Breast epithelium (tissue), 4 donors: ENCODE results near the gene RAB29. TPM values are rescaled to one million over a fixed set of nuclear protein-coding genes. Genes with fewer than 3 reads are reported as not detected.
A peak's percentile ranks its signal among the peaks of the same experiment; 100 is the strongest.

Experiments
- DNase-seq, 2 donors: peaks; one replicate each; pipeline ENCODE4 v3.0.0-alpha.2; 2019; ENCODE audit warnings: low spot score in 2 of 2
- H3K27ac ChIP-seq, 2 donors: fragments of 200-600 bp; sonication (generic) in 1 of 2; one replicate each; pipeline ENCODE4 v1.5.1; 2016 to 2019; ENCODE audit warnings: mild to moderate bottlenecking in 1 of 2
- H3K27me3 ChIP-seq, 2 donors: fragments of 200-600 bp; sonication (generic) in 1 of 2; one replicate each; pipeline versions ENCODE4 v1.5.1 to v1.6.0; 2017 to 2019; ENCODE audit warnings: control low read depth in 1 of 2, mild to moderate bottlenecking in 1 of 2
- H3K36me3 ChIP-seq: fragments of 200-600 bp; one replicate; pipeline ENCODE4 v1.5.1; 2019
- H3K4me1 ChIP-seq, 2 donors: fragments of 200-600 bp; sonication (generic); one replicate each; pipeline ENCODE4 v1.5.1; 2016 to 2019; ENCODE audit warnings: control low read depth in 1 of 2
- H3K4me3 ChIP-seq, 3 donors: fragments of 200-600 bp; sonication (generic); 1 replicate in 2 of 3; 2 replicates in 1 of 3; pipeline ENCODE4 v1.5.1; 2016 to 2019; ENCODE audit warnings: mild to moderate bottlenecking in 3 of 3, moderate library complexity in 2 of 3
- H3K9me3 ChIP-seq, 2 donors: fragments of 200-600 bp; sonication (generic) in 1 of 2; one replicate each; pipeline ENCODE4 v1.5.1; 2016 to 2019; ENCODE audit warnings: control low read depth in 1 of 2
- POLR2A ChIP-seq: fragments of 450-650 bp; IDR thresholded peaks from one replicate; pipeline ENCODE4 v1.6.1; 2016; ENCODE audit warnings: antibody characterized with exemption, mild to moderate bottlenecking, moderate library complexity
- POLR2AphosphoS5 ChIP-seq, 3 donors: sonication (generic); formaldehyde crosslinking; IDR thresholded peaks; one replicate each; pipeline ENCODE4 v1.6.1; 2017; ENCODE audit warnings: antibody characterized with exemption in 3 of 3
- intact Hi-C: fragments of 100-400 bp; cut with DNase I; formaldehyde crosslinking; loops from one replicate; pipeline ENCODE4 v1.15.1; 2023; ENCODE audit warnings: low total_unique reads
- total RNA-seq, 3 donors: library from RNA; depleted of rRNA; stranded (reverse); fragments of >200 nt; gene quantifications; one replicate each; pipeline ENCODE4 v1.1.0, GENCODE V29; 2016
- TF ChIP-seq, protein P1 (sequence below), 3 donors: fragments of 450-650 bp; IDR thresholded peaks; one replicate each; pipeline ENCODE4 v1.5.1; 2016 to 2017; ENCODE audit warnings: antibody characterized with exemption in 3 of 3, mild to moderate bottlenecking in 3 of 3, moderate library complexity in 3 of 3

RAB29 gene
- total RNA-seq, 3 donors from 2014 or later: 22.4 to 30.3 (median 23.9) TPM

DNA sequence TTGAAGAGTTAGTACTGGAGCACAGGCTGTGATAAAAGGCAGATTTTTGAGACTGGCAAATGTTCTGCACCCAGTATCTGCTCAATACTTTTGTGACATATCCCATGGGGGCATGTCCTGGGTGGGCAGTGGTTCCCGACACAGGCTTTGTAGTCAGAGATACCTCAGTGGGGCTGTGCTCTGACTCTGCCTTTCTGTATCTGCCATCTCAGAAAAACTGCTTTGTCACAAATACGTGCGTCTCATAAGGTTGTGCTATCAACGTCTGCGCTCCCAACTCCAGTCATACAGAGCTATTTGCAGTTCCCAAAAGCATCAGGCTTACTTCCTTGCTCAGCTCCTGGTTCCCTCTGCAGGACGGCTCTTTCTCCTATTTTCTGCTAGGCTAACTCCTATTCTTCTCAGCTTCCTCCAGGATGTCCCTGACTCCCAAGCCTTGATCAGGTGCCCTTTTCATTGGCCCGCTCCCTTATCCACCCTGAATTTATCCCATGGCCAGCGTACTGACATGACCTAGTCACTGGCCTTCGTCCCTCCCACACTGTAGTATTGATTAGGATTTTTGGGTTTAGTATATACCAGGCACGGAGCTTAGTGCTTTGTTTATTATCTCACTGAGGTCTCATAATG, 12.1 kb upstream of the RAB29 start:
- Histone ChIP-seq H3K4me1 (peaks cover 0 to 7% of the 10 kb centered on the region in 2 donors), H3K4me3 (no peak overlapping the region), H3K27ac (no peak overlapping the region), H3K9me3 (no peaks in the 10 kb centered on the region), H3K36me3 (no peaks in the 10 kb centered on the region), H3K27me3 (no peaks in the 10 kb centered on the region)
- intact Hi-C loops: no loop called here
- TF ChIP-seq, protein P1, sequence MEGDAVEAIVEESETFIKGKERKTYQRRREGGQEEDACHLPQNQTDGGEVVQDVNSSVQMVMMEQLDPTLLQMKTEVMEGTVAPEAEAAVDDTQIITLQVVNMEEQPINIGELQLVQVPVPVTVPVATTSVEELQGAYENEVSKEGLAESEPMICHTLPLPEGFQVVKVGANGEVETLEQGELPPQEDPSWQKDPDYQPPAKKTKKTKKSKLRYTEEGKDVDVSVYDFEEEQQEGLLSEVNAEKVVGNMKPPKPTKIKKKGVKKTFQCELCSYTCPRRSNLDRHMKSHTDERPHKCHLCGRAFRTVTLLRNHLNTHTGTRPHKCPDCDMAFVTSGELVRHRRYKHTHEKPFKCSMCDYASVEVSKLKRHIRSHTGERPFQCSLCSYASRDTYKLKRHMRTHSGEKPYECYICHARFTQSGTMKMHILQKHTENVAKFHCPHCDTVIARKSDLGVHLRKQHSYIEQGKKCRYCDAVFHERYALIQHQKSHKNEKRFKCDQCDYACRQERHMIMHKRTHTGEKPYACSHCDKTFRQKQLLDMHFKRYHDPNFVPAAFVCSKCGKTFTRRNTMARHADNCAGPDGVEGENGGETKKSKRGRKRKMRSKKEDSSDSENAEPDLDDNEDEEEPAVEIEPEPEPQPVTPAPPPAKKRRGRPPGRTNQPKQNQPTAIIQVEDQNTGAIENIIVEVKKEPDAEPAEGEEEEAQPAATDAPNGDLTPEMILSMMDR (IDR thresholded peaks at IDR 0.05): no peak
- no peak for TF ChIP-seq POLR2AphosphoS5 (IDR thresholded peaks at IDR 0.05)
- TF ChIP-seq POLR2A: no peak
- no peak for DNase-seq

DNA sequence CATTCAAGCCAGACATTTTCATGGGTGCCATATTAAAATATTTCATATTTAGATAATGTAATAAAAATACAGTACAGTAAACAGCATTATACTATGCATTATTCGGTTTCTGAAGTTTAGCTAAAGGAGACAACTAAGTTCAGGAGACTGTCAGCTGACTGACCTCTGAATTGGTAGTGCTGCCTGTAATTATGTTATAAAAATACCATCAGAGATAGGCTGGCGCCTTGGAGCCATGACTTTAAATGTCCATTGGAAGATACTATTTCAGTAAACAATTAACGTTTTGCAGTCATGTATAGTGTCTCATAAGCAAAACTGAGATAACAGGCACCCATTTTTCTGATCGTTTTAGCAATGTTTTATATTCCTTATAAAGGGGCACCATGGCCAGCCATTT, 11.3 kb upstream of the RAB29 start:
- H3K27me3 ChIP-seq: no peaks in the 10 kb centered on the region
- no peak overlapping the region for H3K27ac ChIP-seq
- peaks cover 0 to 7% of the 10 kb centered on the region in 2 donors for H3K4me1 ChIP-seq
- TF ChIP-seq POLR2AphosphoS5 (IDR thresholded peaks at IDR 0.05) (no peak), POLR2A (no peak)
- TF ChIP-seq, protein P1 (IDR thresholded peaks at IDR 0.05): no peak
- H3K4me3 ChIP-seq: no peak overlapping the region
- H3K9me3 ChIP-seq: no peaks in the 10 kb centered on the region
- DNase-seq: no peak
- intact Hi-C loops: no loop called here
- H3K36me3 ChIP-seq: no peaks in the 10 kb centered on the region

DNA sequence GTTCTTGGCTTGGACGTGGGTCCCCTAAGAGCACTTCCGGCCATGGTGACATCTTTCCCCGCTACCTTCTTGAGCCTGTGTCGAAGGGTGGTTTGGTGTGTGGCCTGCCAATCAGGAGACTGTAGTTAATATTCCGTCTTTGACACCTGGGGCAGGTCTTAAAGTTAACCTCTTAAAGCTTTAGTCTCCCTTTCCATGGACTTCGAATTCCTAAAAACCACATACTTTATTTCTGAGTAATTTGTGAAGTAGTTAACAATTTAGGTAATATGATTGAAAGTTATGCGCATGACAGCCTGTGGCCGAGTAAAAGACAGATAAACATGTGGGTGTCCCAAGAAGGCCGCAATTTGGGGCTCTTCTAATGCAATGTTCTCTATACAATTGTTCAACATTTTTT, 10.2 kb upstream of the RAB29 start:
- DNase-seq: no peak
- Histone ChIP-seq H3K27ac (no peak overlapping the region), H3K9me3 (no peaks in the 10 kb centered on the region), H3K36me3 (no peaks in the 10 kb centered on the region), H3K4me3 (no peak overlapping the region), H3K27me3 (no peaks in the 10 kb centered on the region), H3K4me1 (peaks cover 0 to 7% of the 10 kb centered on the region in 2 donors)
- intact Hi-C loops: no loop called here
- no peak for TF ChIP-seq POLR2A

DNA sequence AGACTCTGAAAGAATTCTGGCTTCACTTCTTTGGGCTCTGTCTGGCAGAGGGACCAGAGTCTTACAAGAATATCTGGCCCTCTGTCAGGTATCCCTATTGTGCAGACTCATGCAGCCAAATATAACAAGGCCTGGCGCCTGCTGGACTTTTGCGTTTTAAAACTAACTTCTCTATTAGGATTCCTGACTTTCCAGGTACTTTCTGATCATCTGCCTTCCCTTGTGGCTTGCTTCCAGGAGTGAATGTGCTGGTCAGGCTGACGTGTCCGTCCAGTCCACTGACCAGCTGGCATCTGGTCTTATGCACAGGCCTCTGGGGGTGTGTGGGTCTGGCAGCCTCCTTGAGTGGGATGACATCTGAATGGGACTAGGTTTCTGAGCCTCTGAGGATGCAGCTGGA, 8.6 kb upstream of the RAB29 start:
- intact Hi-C loops: no loop called here
- Histone ChIP-seq H3K4me1 (peaks cover 0 to 7% of the 10 kb centered on the region in 2 donors), H3K9me3 (no peaks in the 10 kb centered on the region), H3K4me3 (no peak overlapping the region), H3K27me3 (no peaks in the 10 kb centered on the region), H3K27ac (peak overlapping the region; percentile 82 to 85), H3K36me3 (no peaks in the 10 kb centered on the region)
- peak in 1 of 2 donors; percentile 63 for DNase-seq
- TF ChIP-seq, protein P1 (IDR thresholded peaks at IDR 0.05): no peak
- TF ChIP-seq POLR2AphosphoS5 (IDR thresholded peaks at IDR 0.05) (no peak), POLR2A (no peak)

DNA sequence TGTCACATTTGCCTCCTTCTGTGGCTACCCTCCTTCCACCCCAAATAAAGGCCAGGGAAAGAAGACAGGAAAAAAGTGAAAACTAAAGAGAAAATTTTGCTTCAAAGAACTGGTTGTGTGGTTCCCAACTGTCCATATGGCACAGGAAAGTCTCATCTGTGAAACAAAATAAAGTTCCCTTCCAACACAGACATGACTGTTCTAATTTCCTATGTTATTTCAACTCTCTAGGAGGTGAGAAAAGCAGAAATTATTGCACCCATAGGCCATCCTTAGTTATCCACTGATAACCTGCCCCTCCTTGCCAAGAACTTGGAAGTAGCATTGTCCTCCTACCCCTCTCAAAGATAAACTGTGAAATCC, 8.1 kb upstream of the RAB29 start:
- Histone ChIP-seq H3K27me3 (no peaks in the 10 kb centered on the region), H3K4me1 (peaks cover 0 to 7% of the 10 kb centered on the region in 2 donors), H3K27ac (peak overlapping the region; percentile 82 to 85), H3K9me3 (no peaks in the 10 kb centered on the region), H3K4me3 (no peak overlapping the region), H3K36me3 (no peaks in the 10 kb centered on the region)
- TF ChIP-seq, protein P1 (IDR thresholded peaks at IDR 0.05): no peak
- TF ChIP-seq POLR2A (no peak), POLR2AphosphoS5 (IDR thresholded peaks at IDR 0.05) (no peak)
- DNase-seq: no peak
- intact Hi-C loops: no loop called here
